ENCODE results near the gene POLE. TPM values are rescaled to one million over a fixed set of nuclear protein-coding genes. Genes with fewer than 3 reads are reported as not detected.

The POLE gene
- polyA plus RNA-seq, 1 of the 3 experiments (the other 2 are of a cell fraction) = 20.1 TPM

DNA sequence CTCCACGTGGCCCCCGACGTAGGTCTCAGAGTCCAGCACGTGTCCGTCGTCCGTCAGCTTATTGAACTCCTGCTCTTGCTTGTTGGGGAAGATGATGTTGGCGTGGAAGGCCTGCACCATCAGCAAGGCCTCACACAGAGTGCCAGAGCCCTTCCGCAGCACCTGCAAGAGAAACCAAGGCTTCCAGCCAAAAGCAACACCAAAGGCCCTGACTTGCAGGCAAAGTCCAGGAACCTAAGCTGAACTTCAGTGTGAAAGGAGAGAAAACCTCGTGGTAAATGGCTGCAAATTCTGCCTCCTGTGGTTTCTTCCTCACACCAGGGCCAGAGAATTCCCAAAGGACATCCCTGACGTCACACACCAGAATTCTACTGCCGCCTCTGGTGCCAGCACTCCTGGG lies 14.5 kb downstream of the POLE start:
- DNase-seq = no peak
- TF ChIP-seq NFIC (IDR thresholded peaks at IDR 0.05; ENCODE audit: borderline replicate concordance) (no peak), FOSL2 (IDR thresholded peaks at IDR 0.05; ENCODE audit: borderline replicate concordance, low read depth) (no peak), TAF1 (IDR thresholded peaks at IDR 0.05; ENCODE audit: borderline replicate concordance, low read depth, low read length) (no peak)
- Histone ChIP-seq H3K4me1 (ENCODE audit: control insufficient read depth in 1 of 2, insufficient read depth in 2 of 2, low read depth in 1 of 2, low read length in 1 of 2) (no peaks in the 10 kb centered on the region), H3K27ac (ENCODE audit: low read depth in 2 of 2, low read length in 1 of 2) (no peak overlapping the region), H3K27me3 (ENCODE audit: insufficient read depth) (no peaks in the 10 kb centered on the region), H4K20me1 (ENCODE audit: insufficient read depth) (no peaks in the 10 kb centered on the region), H3K9ac (no peak overlapping the region), H3K9me3 (no peaks in the 10 kb centered on the region), H3K4me3 (ENCODE audit: low read depth in 2 of 2, low read length in 1 of 2) (no peak overlapping the region), H3K4me2 (no peak overlapping the region), H3K9me2 (no peaks in the 10 kb centered on the region), H3K79me2 (ENCODE audit: insufficient read depth) (no peaks in the 10 kb centered on the region), H2AFZ (ENCODE audit: low read depth) (no peak overlapping the region), H3F3A (replicated peaks; ENCODE audit: insufficient read depth) (no peaks in the 10 kb centered on the region), H3K36me3 (replicated peaks in 1 of 2; ENCODE audit: control insufficient read depth in 1 of 2, insufficient read depth in 2 of 2, low read length in 1 of 2) (peaks cover 13 to 42% of the 10 kb centered on the region in 2 experiments)
- ChIA-PET CTCF (no interaction called here), POLR2A (no interaction called here)
- WGBS (ENCODE audit: low lambda C conversion rate) = 90% methylated on average over 8 of the region's 12 CpGs

DNA sequence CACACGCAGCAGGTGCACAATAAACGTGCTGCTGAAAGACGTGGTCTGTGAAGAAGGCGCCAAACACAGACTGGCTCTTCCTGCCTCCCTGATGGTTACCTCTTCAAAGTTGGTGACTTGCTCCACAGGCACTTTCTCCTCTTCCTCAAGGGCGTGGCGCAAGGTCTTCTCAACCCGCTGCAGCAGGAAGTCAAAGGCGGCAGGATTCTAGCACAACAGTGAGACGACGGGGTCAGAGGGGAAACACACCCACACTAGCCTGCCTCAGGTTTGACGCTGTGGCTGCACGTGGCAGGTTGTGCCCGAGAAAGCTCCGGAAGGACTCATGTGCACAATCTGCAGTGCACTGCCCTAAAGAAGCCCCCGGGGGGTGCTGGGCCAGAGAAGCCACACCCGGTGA lies 15.0 kb downstream of the POLE start:
- Histone ChIP-seq H3K4me3 (ENCODE audit: low read depth in 2 of 2, low read length in 1 of 2) (no peak overlapping the region), H3F3A (replicated peaks; ENCODE audit: insufficient read depth) (no peaks in the 10 kb centered on the region), H3K4me2 (no peak overlapping the region), H3K9me3 (no peaks in the 10 kb centered on the region), H3K4me1 (ENCODE audit: control insufficient read depth in 1 of 2, insufficient read depth in 2 of 2, low read depth in 1 of 2, low read length in 1 of 2) (no peaks in the 10 kb centered on the region), H3K9me2 (no peaks in the 10 kb centered on the region), H2AFZ (ENCODE audit: low read depth) (no peak overlapping the region), H3K36me3 (replicated peaks in 1 of 2; ENCODE audit: control insufficient read depth in 1 of 2, insufficient read depth in 2 of 2, low read length in 1 of 2) (peaks cover 11 to 44% of the 10 kb centered on the region in 2 experiments), H3K9ac (no peak overlapping the region), H4K20me1 (ENCODE audit: insufficient read depth) (no peaks in the 10 kb centered on the region), H3K27me3 (ENCODE audit: insufficient read depth) (no peaks in the 10 kb centered on the region), H3K27ac (ENCODE audit: low read depth in 2 of 2, low read length in 1 of 2) (no peak overlapping the region), H3K79me2 (ENCODE audit: insufficient read depth) (no peaks in the 10 kb centered on the region)
- whole genome bisulfite sequencing (ENCODE audit: low lambda C conversion rate) = 87% methylated on average over 10 of the region's 16 CpGs
- ChIA-PET CTCF (no interaction called here), POLR2A (no interaction called here)
- DNase-seq = no peak
- TF ChIP-seq FOXM1 (IDR thresholded peaks at IDR 0.05; ENCODE audit: low read depth) (no peak), RCOR1 (IDR thresholded peaks at IDR 0.05; ENCODE audit: low read length) (no peak), TCF12 (IDR thresholded peaks at IDR 0.05) (no peak), POLR2AphosphoS5 (IDR thresholded peaks at IDR 0.05; ENCODE audit: low read depth, low read length) (no peak), NFIC (IDR thresholded peaks at IDR 0.05; ENCODE audit: borderline replicate concordance) (no peak), FOXJ3 (CRISPR knock-in tag; IDR thresholded peaks at IDR 0.05) (no peak)
- TF ChIP-seq, protein P1, sequence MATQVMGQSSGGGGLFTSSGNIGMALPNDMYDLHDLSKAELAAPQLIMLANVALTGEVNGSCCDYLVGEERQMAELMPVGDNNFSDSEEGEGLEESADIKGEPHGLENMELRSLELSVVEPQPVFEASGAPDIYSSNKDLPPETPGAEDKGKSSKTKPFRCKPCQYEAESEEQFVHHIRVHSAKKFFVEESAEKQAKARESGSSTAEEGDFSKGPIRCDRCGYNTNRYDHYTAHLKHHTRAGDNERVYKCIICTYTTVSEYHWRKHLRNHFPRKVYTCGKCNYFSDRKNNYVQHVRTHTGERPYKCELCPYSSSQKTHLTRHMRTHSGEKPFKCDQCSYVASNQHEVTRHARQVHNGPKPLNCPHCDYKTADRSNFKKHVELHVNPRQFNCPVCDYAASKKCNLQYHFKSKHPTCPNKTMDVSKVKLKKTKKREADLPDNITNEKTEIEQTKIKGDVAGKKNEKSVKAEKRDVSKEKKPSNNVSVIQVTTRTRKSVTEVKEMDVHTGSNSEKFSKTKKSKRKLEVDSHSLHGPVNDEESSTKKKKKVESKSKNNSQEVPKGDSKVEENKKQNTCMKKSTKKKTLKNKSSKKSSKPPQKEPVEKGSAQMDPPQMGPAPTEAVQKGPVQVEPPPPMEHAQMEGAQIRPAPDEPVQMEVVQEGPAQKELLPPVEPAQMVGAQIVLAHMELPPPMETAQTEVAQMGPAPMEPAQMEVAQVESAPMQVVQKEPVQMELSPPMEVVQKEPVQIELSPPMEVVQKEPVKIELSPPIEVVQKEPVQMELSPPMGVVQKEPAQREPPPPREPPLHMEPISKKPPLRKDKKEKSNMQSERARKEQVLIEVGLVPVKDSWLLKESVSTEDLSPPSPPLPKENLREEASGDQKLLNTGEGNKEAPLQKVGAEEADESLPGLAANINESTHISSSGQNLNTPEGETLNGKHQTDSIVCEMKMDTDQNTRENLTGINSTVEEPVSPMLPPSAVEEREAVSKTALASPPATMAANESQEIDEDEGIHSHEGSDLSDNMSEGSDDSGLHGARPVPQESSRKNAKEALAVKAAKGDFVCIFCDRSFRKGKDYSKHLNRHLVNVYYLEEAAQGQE (IDR thresholded peaks at IDR 0.05; ENCODE audit: low read depth, low read length) = no peak

Measured in SK-N-SH (cell line).